Measurements from ENCODE around the gene ASXL2.
"Not testable (repeated sequence)": the region's sequence is repeated elsewhere in the genome, so short reads cannot be mapped to it uniquely, and the experiment has no call there.

Gene ASXL2

GRCh38 chr2:25887624-25888242 is 9.4 kb upstream of the ASXL2 start:
- no peak for DNase-seq

- DNase-seq = no peak
These were observed 7.6 kb upstream of the ASXL2 start for GRCh38 chr2:25885933-25886332.

GRCh38 chr2:25881764-25882163 is 3.5 kb upstream of the ASXL2 start:
- no peak for DNase-seq

- DNase-seq = no peak
These were observed 945 bp upstream of the ASXL2 start for GRCh38 chr2:25879133-25879730.

- peak; percentile 23 for DNase-seq
These were observed 591 bp downstream of the ASXL2 start for GRCh38 chr2:25877431-25878360.

GRCh38 chr2:25872134-25872533 is 6.2 kb downstream of the ASXL2 start:
- DNase-seq = no peak

- no peak for DNase-seq
These were observed 10.8 kb downstream of the ASXL2 start for GRCh38 chr2:25867396-25868003.

GRCh38 chr2:25856377-25856776 is 21.9 kb downstream of the ASXL2 start:
- DNase-seq = no peak

GRCh38 chr2:25855065-25855464 is 23.2 kb downstream of the ASXL2 start:
- DNase-seq = no peak

- DNase-seq = no peak
These were observed 23.7 kb downstream of the ASXL2 start for GRCh38 chr2:25854613-25855012.

GRCh38 chr2:25853038-25853638 is 25.1 kb downstream of the ASXL2 start:
- no peak for DNase-seq

- peak; percentile 32 for DNase-seq
These were observed 26.4 kb downstream of the ASXL2 start for GRCh38 chr2:25851740-25852503.

GRCh38 chr2:25850400-25850799 is 27.9 kb downstream of the ASXL2 start:
- not testable (repeated sequence) for DNase-seq

- DNase-seq = not testable (repeated sequence)
These were observed 28.9 kb downstream of the ASXL2 start for GRCh38 chr2:25849350-25849749.

- no peak for DNase-seq
These were observed 32.3 kb downstream of the ASXL2 start for GRCh38 chr2:25845843-25846505.

GRCh38 chr2:25844089-25844488 is 34.2 kb downstream of the ASXL2 start:
- no peak for DNase-seq

GRCh38 chr2:25842155-25842554 is 36.1 kb downstream of the ASXL2 start:
- no peak for DNase-seq

- no peak for DNase-seq
These were observed 40.0 kb downstream of the ASXL2 start for GRCh38 chr2:25838152-25838756.

GRCh38 chr2:25835906-25836305 is 42.4 kb downstream of the ASXL2 start:
- no peak for DNase-seq

GRCh38 chr2:25833566-25833965 is 44.7 kb downstream of the ASXL2 start:
- DNase-seq = no peak

- DNase-seq = no peak
These were observed 45.4 kb downstream of the ASXL2 start for GRCh38 chr2:25832897-25833296.

Measured in NCI-H2029 treated with DMSO at 0.1 percent for 48 hours (cell line).